ENCODE data around the gene KCTD10.
A peak's percentile ranks its signal among the peaks of the same experiment; 100 is the strongest.

The KCTD10 gene

GRCh38 chr12:109477185-109477962 is at the start of gene KCTD10, which contains the start of gene UBE3B:
Gene KCTD10, minus strand, starts transcription at chr12:109477300. Its CDS starts 38 bp downstream, at chr12:109477262.
Gene UBE3B, plus strand, starts transcription at chr12:109477634. Its CDS starts 5,918 bp downstream, at chr12:109483552.
- peak; percentile 93 for DNase-seq

GRCh38 chr12:109525279-109525585 is 48.1 kb upstream of the KCTD10 start:
- DNase-seq = no peak

GRCh38 chr12:109524466-109525278 is 47.6 kb upstream of the KCTD10 start:
- peak; percentile 94 for DNase-seq

GRCh38 chr12:109523504-109523903 is 46.4 kb upstream of the KCTD10 start:
- DNase-seq = peak; percentile 48

- DNase-seq = peak; percentile 31
Observed at GRCh38 chr12:109523071-109523470, 46.0 kb upstream of the KCTD10 start.

GRCh38 chr12:109521831-109522230 is 44.7 kb upstream of the KCTD10 start:
- peak; percentile 36 for DNase-seq

GRCh38 chr12:109519787-109520186 is 42.7 kb upstream of the KCTD10 start:
- no peak for DNase-seq

- peak; percentile 91 for DNase-seq
Observed at GRCh38 chr12:109518820-109519665, 41.9 kb upstream of the KCTD10 start.

- DNase-seq = peak; percentile 83
Observed at GRCh38 chr12:109517619-109518018, 40.5 kb upstream of the KCTD10 start.

- no peak for DNase-seq
Observed at GRCh38 chr12:109513977-109514376, 36.9 kb upstream of the KCTD10 start.

- no peak for DNase-seq
Observed at GRCh38 chr12:109513051-109513450, 36.0 kb upstream of the KCTD10 start.

- no peak for DNase-seq
Observed at GRCh38 chr12:109512608-109513007, 35.5 kb upstream of the KCTD10 start.

- DNase-seq = no peak
Observed at GRCh38 chr12:109510196-109510595, 33.1 kb upstream of the KCTD10 start.

GRCh38 chr12:109504068-109504467 is 27.0 kb upstream of the KCTD10 start:
- peak; percentile 56 for DNase-seq

- DNase-seq = no peak
Observed at GRCh38 chr12:109503611-109504010, 26.5 kb upstream of the KCTD10 start.

GRCh38 chr12:109502332-109502731 is 25.2 kb upstream of the KCTD10 start:
- DNase-seq = no peak

GRCh38 chr12:109501299-109501698 is 24.2 kb upstream of the KCTD10 start:
- no peak for DNase-seq

GRCh38 chr12:109500406-109501185 is 23.5 kb upstream of the KCTD10 start:
- no peak for DNase-seq

GRCh38 chr12:109497675-109498074 is 20.6 kb upstream of the KCTD10 start:
- no peak for DNase-seq

- DNase-seq = no peak
Observed at GRCh38 chr12:109496306-109496705, 19.2 kb upstream of the KCTD10 start.

GRCh38 chr12:109495012-109495411 is 17.9 kb upstream of the KCTD10 start:
- no peak for DNase-seq

- no peak for DNase-seq
Observed at GRCh38 chr12:109494348-109494881, 17.3 kb upstream of the KCTD10 start.

Data from NCI-H82 (cell line).